ENCODE data around the gene ERP29.
"Not testable (repeated sequence)": the region's sequence is repeated elsewhere in the genome, so short reads cannot be mapped to it uniquely, and the experiment has no call there.

Gene ERP29

DNA sequence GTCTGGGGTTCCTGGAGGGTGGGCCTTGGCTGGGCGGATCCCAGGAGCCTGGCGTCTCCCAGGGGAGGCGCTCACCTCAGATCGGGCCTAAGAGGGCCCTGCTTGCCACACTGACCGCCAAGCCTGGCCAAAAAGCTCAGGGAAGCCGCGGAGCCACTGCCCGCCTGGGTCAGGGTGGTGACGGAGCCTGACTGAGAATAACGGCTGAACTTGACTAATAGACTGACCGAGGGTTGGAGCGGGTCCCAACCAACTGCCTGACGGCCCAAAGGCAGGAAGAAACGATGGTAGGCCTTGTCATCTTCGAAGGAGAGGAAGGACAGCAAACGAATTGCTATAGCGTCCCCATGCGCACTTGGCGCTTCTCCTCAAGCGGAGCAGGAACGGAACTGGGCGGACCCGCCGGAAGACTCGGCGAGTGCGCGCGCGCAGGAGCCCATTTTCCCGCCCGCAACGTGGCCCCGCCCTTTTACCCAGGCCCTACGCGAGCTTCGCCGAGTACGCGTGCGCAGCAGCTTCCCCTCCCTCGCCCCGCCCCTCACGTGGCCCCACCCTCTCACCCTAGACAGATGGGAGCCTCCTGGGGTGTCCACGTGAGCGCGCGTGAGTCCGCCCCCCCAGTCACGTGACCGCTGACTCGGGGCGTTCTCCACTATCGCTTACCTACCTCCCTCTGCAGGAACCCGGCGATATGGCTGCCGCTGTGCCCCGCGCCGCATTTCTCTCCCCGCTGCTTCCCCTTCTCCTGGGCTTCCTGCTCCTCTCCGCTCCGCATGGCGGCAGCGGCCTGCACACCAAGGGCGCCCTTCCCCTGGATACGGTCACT, at the start of gene ERP29, which contains the start of gene TMEM116:
TSS of gene ERP29 (plus strand) at position 652 of the 826 bp plus-strand sequence. CDS start at position 692, 40 bp downstream.
TSS of gene TMEM116 (minus strand) at position 391 of the 826 bp plus-strand sequence. CDS start 7,895 bp downstream, outside the sequence.
- peak; percentile 100 for DNase-seq (ENCODE audit: low spot score)

DNA sequence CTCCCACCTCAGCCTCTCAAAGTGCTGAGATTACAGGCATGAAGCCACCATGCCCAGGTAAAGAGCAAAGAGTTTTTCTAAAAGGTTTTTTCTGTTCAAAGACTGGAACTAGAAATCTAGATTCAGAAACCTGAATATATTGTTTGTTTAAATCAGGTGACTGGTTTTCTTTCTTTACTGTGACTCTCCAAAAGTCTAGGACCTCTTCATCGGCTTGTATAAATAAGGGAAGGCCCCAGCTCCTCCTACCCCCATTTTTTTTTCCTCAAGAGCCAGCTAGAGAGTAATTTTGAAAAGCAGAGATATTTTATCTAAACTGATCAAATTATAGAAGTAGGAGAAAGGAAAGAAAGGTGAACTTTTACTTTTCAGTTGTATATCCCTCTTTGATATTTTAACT, 48.3 kb upstream of the ERP29 start:
- no peak for DNase-seq (ENCODE audit: low spot score)

DNA sequence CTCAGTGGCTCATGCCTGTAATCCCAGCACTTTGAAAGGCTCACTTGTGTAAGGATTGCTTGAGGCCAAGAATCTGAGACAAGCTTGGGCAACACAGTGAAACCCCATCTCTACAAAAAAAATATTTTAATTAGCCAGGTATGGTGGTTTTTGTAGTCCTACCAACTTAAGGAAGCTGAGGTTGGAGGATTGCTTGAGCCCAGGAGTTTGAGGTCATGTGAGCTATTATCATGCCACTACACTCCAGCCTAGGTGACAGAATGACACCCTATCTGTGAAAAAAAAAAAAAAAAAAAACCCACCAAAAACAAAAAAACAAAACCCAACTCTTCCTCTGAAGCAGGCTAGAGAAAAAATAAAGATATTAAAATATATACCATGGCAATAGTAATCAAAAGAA, 41.4 kb upstream of the ERP29 start:
- DNase-seq (ENCODE audit: low spot score), result no peak

DNA sequence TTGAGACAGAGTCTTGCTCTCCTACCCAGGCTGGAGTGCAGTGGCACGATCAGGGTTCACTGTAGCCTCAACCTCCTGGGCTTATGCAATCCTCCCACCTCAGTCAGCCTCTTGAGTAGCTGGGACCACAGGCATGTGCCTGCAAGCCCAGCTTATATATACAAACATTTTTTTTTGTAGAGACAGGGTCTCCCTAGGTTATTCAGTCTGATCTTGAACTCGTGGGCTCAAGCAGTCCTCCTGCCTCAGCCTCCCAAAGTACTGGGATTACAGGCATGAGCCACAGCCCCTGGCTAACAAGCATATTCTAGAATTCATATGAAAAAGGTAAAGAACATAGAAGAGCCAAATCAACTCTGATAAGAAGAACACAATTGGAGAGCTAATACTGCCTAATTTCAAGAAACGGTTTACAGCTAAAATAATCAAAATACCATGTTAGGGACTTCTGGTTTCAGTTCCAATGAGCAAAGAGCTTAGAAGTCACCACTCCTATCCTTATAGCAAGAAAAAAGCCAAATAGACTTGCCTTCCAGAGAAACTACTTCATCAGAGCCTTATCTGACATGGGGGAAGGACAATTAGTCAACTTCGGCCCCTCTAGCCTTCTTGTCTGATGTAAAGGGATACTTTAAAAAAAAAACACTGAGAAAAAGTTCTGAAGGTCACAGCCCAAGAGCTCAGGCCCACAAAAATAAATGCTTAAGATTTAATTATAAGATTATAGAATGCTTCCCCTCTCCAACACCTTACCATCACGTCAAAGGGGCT, 37.9 kb upstream of the ERP29 start:
- DNase-seq (ENCODE audit: low spot score), result no peak

DNA sequence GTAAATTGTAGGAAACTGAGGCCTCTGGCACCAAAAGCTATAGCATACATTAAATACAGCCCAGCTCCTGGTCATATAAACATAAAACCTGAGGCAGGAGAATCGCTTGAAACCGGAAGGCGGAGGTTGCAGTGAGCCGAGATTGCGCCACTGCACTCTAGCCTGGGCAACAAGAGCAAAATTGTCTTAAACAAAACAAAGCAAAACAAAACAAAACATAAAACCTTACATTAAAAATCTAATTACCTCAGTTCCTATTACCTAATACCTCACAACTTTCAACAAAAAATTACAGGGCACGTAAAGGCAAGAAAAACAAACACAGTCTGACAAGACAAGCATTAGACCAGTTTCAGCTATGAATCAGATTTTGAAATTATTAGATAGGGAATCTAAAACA, 36.9 kb upstream of the ERP29 start:
- no peak for DNase-seq (ENCODE audit: low spot score)

DNA sequence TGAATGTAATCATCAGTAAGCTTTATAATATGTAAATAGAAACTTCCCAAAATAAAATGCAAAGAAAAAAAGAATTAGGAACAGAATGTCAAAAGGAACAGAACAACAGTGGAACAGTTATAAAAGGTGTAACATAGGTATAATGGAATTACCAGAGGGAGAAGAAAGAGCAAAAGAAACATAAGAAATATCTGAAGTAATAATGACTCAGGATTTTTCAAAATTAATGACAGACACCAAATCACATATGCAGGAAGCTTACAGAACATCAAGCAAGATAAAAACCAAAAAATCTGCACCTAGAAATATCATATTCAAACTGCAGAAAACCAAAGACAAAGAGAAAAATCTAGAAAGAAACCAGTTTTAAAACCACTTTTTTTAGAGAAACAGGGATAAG, 36.4 kb upstream of the ERP29 start:
- no peak for DNase-seq (ENCODE audit: low spot score)

DNA sequence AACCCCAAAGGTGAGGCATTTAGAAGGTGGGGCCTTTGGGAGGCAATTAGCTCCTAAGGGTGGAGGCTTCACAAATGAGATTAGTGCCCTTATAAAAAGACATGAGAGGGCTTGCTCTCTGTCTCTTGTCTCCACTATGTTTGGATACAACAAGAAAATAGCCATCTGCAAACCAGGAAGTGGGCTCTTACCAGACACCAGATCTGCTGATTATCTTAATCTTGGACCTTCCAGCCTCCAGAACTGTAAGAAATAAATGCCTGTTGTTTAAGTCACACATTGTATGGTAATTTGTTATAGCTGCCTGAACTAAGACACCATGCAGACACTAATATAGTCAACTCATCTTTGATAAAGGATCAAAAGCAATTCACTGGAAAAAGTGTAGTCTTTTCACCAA, 34.7 kb upstream of the ERP29 start:
- no peak for DNase-seq (ENCODE audit: low spot score)

DNA sequence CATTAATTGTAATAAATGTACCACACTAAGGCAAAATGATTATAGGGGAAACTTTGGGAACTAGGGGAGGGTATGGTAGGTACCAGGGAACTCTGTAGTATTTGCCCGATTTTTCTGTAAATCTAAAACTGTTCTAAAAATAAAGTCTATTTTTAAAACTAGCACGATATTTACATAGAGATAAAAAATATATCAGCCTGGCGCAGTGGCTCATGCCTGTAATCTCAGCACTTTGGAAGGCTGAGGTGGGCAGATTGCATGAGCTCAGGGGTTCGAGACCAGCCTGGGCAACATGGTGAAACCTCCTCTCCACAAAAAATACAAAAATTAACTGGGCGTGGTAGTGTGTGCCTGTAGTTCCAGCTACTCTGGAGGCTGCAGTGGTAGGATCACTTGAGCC, 32.6 kb upstream of the ERP29 start:
- no peak for DNase-seq (ENCODE audit: low spot score)

DNA sequence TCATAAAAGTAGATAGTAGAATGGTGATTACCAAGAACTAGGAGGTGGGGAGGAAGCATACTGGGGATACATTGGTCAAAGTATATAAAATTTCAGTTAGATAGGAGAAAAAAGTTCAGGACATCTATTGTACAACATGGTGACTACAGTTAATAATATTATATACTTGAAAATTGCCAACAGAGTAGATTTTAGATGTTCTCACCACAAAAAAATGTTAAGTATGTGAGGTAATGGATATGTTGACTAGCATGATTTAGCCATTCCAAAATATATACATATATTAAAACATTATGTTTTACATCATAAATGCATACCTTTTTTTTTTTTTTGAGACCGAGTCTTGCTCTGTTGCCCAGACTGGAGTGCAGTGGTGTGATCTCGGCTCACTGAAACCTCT, 31.2 kb upstream of the ERP29 start:
- no peak for DNase-seq (ENCODE audit: low spot score)

DNA sequence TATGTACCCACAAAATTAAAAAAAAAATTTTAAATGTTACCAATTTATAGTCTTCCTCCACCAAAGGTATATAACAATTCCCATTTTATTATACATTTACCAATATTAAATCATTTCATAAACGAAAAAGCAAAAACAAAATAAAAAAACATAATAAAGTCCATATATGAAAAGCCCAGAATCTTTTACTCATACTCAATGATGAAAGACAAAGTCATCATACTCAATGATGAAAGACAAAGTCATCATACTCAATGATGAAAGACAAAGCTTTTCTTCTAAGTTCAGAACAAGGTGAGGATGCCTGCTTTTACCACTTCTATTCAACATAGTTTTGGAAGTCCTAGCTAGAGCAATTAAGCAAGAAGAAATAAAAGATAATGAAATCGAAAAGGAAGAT, 28.4 kb upstream of the ERP29 start:
- DNase-seq (ENCODE audit: low spot score), result no peak

DNA sequence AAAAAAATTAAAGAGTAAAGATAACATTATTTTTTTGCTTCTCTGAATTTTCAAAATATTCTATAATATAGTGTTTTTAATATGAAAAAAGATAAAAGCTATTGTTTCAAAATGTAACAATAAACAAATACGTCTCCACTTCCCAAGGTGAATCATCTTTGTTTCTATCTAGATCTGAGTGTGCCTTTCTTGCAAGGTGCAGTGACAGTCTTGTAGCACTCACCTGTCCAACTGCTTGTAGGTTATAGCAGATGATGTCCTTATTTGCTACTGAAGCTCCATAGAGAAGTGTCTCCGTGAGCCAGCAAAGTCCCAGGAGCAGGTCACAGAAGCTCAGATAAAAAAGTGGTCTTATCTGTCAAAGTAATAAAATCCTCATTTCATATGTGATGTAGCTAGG, 21.7 kb upstream of the ERP29 start:
- DNase-seq (ENCODE audit: low spot score), result no peak

DNA sequence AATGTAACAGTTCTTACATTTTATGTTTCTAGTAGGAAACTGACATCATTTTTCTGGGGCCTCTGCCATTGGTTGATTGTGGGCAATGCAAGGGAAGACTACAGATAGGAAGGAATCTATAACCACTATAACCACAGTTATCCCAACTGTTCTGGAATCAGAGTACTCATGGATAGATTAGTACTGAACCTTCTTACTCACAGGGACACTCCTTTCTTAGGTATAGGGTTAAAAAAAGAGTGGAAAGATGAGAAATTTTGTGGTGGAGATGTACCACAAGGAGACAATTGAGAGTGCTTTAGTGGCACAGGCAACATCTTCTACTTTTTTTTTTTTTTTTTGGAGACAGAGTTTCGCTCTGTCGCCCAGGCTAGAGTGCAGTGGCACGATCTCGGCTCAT, 21.3 kb upstream of the ERP29 start:
- DNase-seq (ENCODE audit: low spot score), result no peak

DNA sequence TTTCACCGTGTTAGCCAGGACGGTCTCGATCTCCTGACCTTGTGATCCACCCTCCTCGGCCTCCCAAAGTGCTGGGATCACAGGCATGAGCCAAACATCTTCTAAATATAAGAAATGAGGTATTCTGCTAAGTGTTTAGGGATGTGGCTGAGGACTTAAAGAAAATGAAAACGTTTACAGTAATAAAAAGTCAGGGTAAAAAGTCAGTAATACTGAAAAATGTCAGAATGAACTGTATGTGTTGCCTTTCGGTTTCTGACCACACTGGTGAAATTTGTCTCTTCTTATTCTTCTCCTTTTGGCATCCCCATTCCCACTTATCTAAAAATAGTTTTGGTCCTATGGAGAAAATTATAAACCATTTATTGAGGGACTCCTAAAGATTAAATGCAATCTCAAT, 20.8 kb upstream of the ERP29 start:
- peak; percentile 34 for DNase-seq (ENCODE audit: low spot score)

DNA sequence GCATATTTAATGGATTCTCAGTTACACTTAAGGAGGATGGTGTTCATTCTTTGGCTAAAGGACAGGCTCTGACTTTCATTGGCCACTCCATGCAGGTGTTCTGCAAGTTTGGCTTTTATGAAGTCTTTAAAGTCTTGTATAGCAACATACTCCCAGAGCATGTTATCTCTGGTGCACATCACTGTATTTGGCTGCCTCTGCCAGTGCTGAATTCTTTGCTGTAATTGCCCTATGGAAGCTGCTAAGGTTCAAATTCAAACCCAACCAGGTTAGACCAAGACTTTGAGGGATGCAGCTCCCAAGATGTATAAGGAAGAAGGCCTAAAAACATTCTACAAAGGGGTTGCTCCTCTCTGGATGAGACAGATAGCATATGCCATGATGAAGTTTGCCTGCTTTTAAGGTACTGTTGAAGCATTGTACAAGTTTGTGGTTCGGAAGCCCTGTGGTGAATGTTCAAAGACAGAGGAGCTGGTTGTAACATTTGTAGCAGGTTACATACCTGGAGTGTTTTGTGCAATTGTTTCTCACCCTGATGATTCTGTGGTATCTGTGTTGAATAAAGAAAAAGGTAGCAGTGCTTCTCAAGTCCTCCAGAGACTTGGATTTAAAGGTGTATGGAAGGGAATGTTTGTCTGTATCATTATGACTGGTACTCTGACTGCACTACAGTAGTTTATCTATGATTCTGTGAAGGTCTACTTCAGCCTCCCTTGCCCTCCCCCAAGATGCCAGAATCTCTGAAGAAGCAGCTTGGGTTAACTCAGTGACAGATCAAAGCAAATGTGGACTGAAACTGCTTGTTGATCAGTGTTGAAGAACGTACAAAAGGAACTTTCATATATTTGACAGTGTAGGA, 19.7 kb upstream of the ERP29 start:
- DNase-seq (ENCODE audit: low spot score), result peak; percentile 70

DNA sequence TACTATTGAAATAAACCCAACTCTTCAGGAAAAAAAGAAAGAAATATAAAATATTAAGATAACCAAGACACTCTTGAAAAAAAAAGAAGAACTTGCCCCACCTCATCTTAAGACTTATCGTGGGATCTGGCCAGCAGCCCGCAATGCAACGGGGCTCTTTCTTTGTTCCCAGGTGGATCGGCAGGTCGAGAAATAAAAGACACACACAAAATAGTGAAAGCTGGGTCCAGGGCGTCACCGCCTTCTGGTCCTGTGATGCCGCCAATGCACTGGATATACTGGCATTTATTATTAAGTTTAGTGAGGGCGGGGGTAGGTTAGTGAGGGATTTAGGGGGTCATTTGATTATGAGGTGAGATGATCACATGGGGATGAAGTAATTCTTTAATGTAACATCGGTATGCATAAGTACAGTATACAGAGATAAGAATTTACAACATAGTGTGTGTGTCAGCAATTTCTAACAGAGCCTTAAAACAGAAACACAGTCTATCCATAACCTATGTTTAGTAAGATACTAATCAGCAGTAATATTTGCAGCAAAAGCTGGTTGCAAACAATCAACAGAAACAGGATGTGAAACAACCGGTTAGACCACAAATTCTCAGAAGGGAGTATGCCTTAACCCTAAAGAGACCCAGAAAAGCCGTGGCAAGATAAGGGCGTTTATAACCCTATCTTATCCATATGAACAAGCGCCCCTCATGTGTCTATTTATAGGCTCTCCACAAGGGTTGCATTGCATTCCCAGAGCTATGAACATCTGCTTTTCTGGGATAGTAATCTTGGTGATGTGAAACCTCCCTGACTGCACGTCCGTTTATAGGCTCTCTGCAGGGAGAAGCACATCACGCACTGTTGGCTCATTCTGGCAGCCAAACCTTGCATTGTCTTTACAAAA, 18.8 kb upstream of the ERP29 start:
- peak; percentile 71 for DNase-seq (ENCODE audit: low spot score)

DNA sequence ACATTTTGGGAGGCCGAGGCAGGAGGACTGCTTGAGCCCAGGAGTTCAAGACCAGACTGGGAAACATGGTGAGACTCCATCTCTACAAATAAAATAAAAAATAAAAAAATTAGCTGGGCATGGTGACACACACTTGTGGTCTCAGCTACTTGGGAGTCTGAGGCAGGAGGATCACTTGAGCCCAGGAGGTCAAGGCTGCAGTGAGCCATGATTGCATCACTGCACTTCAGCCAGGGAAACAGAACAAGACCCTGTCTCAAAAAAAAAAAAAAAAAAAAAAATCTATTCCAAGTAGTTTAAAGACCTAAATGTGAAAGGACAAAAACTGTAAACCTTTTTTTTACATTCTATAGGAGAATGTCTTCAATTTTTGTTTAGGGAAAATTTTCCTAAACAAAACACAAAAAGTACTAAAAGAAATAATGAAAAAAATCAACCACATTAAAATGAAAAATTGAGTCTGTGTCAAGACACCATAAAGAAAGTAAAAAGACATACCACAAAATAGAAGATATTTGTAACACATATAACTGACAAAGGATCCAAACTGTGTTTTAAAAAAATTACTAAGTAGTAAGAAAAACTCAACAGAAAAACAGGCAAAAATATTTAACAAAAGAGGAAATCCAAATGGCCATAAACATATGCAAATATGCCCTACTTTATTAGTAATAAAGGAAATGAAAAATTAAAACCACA, 17.3 kb upstream of the ERP29 start:
- no peak for DNase-seq (ENCODE audit: low spot score)

DNA sequence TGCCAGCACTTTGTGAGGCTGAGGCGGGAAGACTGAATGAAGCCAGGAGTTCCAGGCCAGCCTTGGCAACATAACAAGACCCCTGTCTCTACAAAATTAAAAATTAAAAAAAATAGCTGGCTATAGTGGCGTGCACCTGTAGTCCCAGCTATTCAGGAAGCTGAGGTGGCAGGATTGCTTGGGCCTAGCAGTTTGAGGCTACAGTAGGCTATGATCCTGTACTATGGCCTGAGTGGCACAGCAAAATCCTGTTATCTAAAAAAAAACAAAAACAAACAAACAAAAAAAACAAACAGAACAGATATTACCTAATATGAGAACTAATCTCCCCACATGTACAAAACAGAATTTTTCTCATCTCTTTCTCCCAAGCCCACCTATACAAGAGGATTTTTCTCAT, 15.9 kb upstream of the ERP29 start:
- no peak for DNase-seq (ENCODE audit: low spot score)

DNA sequence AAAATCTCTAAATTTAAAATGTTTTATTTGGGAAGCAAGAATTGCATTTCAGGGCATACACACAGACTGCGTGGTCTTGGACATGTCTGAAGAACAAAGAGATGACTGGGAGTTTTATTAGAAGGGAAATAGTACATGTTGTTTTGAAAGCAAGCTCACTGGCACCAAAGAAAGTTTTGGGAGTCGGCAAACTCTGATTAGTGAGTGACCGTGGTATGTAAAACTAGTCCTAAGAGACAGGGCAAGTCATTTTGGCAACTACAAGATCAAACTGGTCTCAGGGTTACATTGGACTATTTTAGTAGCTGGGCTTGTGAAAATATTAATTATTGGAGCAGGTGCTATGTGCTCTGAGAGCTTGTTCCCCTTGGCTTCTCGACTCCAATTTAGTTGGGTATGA, 15.2 kb upstream of the ERP29 start:
- no peak for DNase-seq (ENCODE audit: low spot score)

DNA sequence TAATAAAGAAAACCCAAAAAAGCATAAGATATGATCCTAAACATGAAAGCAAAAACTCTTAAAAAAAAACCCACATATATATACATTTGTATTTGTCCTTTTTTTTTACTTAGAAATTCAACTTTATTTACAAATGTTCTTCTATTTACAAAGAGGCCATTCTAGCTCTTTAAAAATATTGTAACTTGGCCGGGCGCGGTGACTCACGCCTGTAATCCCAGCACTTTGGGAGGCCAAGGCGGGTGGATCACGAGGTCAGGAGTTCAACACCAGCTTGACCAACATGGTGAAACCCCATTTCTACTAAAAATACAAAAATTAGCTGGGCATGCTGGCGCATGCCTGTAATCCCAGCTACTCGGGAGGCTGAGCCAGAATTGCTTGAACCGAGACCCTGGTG, 14.1 kb upstream of the ERP29 start:
- not testable (repeated sequence) for DNase-seq (ENCODE audit: low spot score)

DNA sequence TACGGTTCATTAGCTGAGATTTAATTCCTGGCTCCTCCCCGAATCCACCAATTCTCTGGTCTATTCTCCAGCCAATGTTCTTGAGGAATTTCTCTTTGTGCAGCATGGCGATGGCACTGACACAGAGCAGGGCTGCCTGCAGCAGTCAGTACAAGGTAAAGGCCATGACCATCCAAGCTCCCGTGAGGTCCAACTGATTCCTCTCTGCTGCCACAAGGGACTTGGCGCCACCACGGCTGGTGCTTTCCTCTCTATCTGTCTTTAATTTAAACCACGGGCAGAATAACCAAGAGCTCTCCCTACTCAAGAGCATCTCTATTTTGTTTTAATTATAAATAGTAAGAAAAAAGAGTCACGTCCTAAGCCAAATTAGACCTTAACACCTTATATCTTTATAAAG, 12.4 kb upstream of the ERP29 start:
- DNase-seq (ENCODE audit: low spot score), result no peak

DNA sequence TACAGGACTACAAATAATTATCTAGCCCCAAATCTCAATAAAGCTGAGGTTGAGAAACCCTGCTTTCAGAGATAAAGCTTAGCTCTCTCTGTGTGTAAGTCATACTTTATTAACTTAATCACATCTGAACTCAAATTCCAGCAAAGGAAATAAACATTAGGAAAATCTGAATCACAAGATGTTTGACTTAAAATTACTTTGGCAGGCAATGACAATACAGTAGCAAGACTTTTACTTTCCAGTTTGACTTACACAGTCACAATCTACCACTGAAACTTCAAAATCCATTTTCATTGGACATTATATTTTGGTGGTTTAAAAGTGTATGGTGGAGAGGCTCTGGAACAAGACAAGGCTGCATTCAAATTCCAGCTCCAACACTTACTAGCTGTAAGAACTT, 11.7 kb upstream of the ERP29 start:
- no peak for DNase-seq (ENCODE audit: low spot score)
